IMR-90 (cell line): ENCODE results near the gene SDCCAG8. TPM values are rescaled to one million over a fixed set of nuclear protein-coding genes. Genes with fewer than 3 reads are reported as not detected.

Experiments
- ATAC-seq: fragments of 200-7000 bp; cut with Tn5 transposase; 2 replicates; pipeline ENCODE4 v1.9.1; 2020; ENCODE audit warnings: low read depth, mild to moderate bottlenecking, moderate library complexity
- BruUV-seq: library from RNA; stranded (reverse); fragments of 400-500 nt; replicated peaks from 2 replicates; lab custom pipeline; 2021; lab: Mats Ljungman, UMichigan
- CTCF ChIA-PET: fragments of 300-600 bp; formaldehyde crosslinking; extraction: SDS; loops from one replicate; lab custom pipeline; 2021; ENCODE audit warnings: antibody characterized with exemption; lab: Yijun Ruan, JAX
- POLR2A ChIA-PET: fragments of 300-600 bp; sonication (Branson Sonifier 250); formaldehyde crosslinking; loops from one replicate; lab custom pipeline; 2022; ENCODE audit warnings: antibody characterized with exemption; ENCODE audit not compliant: unreplicated experiment; lab: Charles Lee
- DNase-seq: peaks from one replicate; pipeline ENCODE4 v3.0.0; 2013
- H2AFZ ChIP-seq: replicated peaks from 2 replicates; pipeline ENCODE3; 2013; ENCODE audit warnings: low read length, mild to moderate bottlenecking; ENCODE audit not compliant: poor library complexity
- H2AK5ac ChIP-seq: 2 replicates; pipeline ENCODE4 v1.6.1; 2013; ENCODE audit warnings: low read depth, low read length, inconsistent platforms
- H2AK9ac ChIP-seq: replicated peaks from 2 replicates; pipeline ENCODE3; 2013; ENCODE audit warnings: mild to moderate bottlenecking, low read depth, low read length, moderate library complexity; ENCODE audit not compliant: poor library complexity
- H2BK120ac ChIP-seq: 2 replicates; pipeline ENCODE4 v1.6.1; 2013; ENCODE audit warnings: low read depth, low read length, inconsistent platforms
- H2BK15ac ChIP-seq: 3 replicates; pipeline ENCODE4 v1.6.1; 2013; ENCODE audit warnings: low read depth, low read length, inconsistent platforms
- H2BK20ac ChIP-seq: 2 replicates; pipeline ENCODE4 v1.6.1; 2013; ENCODE audit warnings: low read depth, mild to moderate bottlenecking, inconsistent platforms, low read length, moderate library complexity
- H2BK5ac ChIP-seq: 2 replicates; pipeline ENCODE4 v1.6.1; 2013; ENCODE audit warnings: mild to moderate bottlenecking, low read depth, low read length, inconsistent platforms; ENCODE audit not compliant: poor library complexity, severe bottlenecking
- H3K14ac ChIP-seq: replicated peaks from 2 replicates; pipeline ENCODE4 v1.6.1; 2013; ENCODE audit warnings: low read depth, low read length, inconsistent platforms
- H3K18ac ChIP-seq: 2 replicates; pipeline ENCODE4 v1.6.1; 2013; ENCODE audit warnings: low read depth, low read length, control low read depth
- H3K23ac ChIP-seq: 2 replicates; pipeline ENCODE4 v1.6.1; 2013; ENCODE audit warnings: low read depth, low read length, inconsistent platforms
- H3K27ac ChIP-seq: 2 replicates; pipeline ENCODE4 v1.5.1; 2013; ENCODE audit warnings: mild to moderate bottlenecking, control low read depth, low read length; ENCODE audit not compliant: insufficient read depth
- H3K27me3 ChIP-seq: 2 replicates; pipeline ENCODE4 v1.6.1; 2013; ENCODE audit warnings: low read length; ENCODE audit not compliant: control insufficient read depth, insufficient read depth
- H3K36me3 ChIP-seq: 2 replicates; pipeline ENCODE4 v1.6.1; 2013; ENCODE audit warnings: low read length, mixed read lengths; ENCODE audit not compliant: control insufficient read depth, insufficient read depth
- H3K4ac ChIP-seq: 2 replicates; pipeline ENCODE4 v1.6.1; 2013; ENCODE audit warnings: low read depth, low read length, inconsistent platforms
- H3K4me1 ChIP-seq: 2 replicates; pipeline ENCODE4 v1.6.1; 2013; ENCODE audit warnings: low read length, mixed read lengths; ENCODE audit not compliant: control insufficient read depth, insufficient read depth
- H3K4me2 ChIP-seq: 2 replicates; pipeline ENCODE4 v1.6.1; 2013; ENCODE audit warnings: low read depth, mild to moderate bottlenecking, control low read depth, low read length, moderate library complexity
- H3K4me3 ChIP-seq: 2 replicates; pipeline ENCODE4 v1.5.1; 2013; ENCODE audit warnings: low read depth, mild to moderate bottlenecking, control low read depth, low read length, moderate library complexity; ENCODE audit not compliant: insufficient read depth
- H3K56ac ChIP-seq: 2 replicates; pipeline ENCODE4 v1.6.1; 2013; ENCODE audit warnings: low read length, inconsistent platforms; ENCODE audit not compliant: insufficient read depth; ENCODE audit errors: extremely low read depth
- H3K79me1 ChIP-seq, 2 experiments: 2 replicates each; pipeline ENCODE4 v1.6.1; 2013; ENCODE audit warnings: low read length in 2 of 2, inconsistent platforms in 1 of 2, low read depth in 1 of 2
- H3K9ac ChIP-seq: 2 replicates; pipeline ENCODE4 v1.6.1; 2013; ENCODE audit warnings: low read depth, low read length, control low read depth
- H3K9me1 ChIP-seq: 2 replicates; pipeline ENCODE4 v1.6.1; 2013; ENCODE audit warnings: low read length, inconsistent platforms; ENCODE audit not compliant: insufficient read depth
- H3K9me3 ChIP-seq: 2 replicates; pipeline ENCODE4 v1.6.1; 2013; ENCODE audit warnings: low read length; ENCODE audit not compliant: control insufficient read depth, insufficient read depth
- H4K20me1 ChIP-seq: 2 replicates; pipeline ENCODE4 v1.6.1; 2013; ENCODE audit warnings: low read length, inconsistent platforms; ENCODE audit not compliant: insufficient read depth
- H4K5ac ChIP-seq: 2 replicates; pipeline ENCODE4 v1.6.1; 2013; ENCODE audit warnings: mild to moderate bottlenecking, low read depth, low read length, control low read depth
- H4K8ac ChIP-seq, 2 experiments: 2 replicates each; pipeline ENCODE4 v1.6.1; 2013; ENCODE audit warnings: low read depth in 2 of 2, low read length in 2 of 2, control low read depth in 1 of 2, inconsistent platforms in 1 of 2
- H4K91ac ChIP-seq: 2 replicates; pipeline ENCODE4 v1.6.1; 2013; ENCODE audit warnings: low read depth, low read length, inconsistent platforms; ENCODE audit not compliant: insufficient read depth
- CEBPB ChIP-seq: IDR thresholded peaks from 2 replicates; pipeline ENCODE4 v1.6.1; 2012; ENCODE audit warnings: low read depth, low read length, improper control_type of control experiment
- ELK1 ChIP-seq: fragments of 150-350 bp; IDR thresholded peaks from 2 replicates; pipeline ENCODE4 v1.6.1; 2016; ENCODE audit warnings: low read depth, mild to moderate bottlenecking, low read length, moderate library complexity, borderline replicate concordance
- MAFK ChIP-seq: IDR thresholded peaks from 2 replicates; pipeline ENCODE4 v1.6.1; 2012; ENCODE audit warnings: low read depth, low read length, improper control_type of control experiment
- MAZ ChIP-seq: IDR thresholded peaks from 2 replicates; pipeline ENCODE4 v1.6.1; 2012; ENCODE audit warnings: low read depth, mild to moderate bottlenecking, low read length, improper control_type of control experiment, moderate library complexity, borderline replicate concordance
- MXI1 ChIP-seq: IDR thresholded peaks from 2 replicates; pipeline ENCODE4 v1.6.1; 2012; ENCODE audit warnings: low read depth, mild to moderate bottlenecking, low read length, moderate library complexity, borderline replicate concordance
- POLR2A ChIP-seq: IDR thresholded peaks from 2 replicates; pipeline ENCODE4 v1.6.1; 2012; ENCODE audit warnings: mild to moderate bottlenecking, low read depth, low read length
- RCOR1 ChIP-seq: IDR thresholded peaks from 2 replicates; pipeline ENCODE4 v1.6.1; 2012; ENCODE audit warnings: mild to moderate bottlenecking, low read length, improper control_type of control experiment; ENCODE audit not compliant: insufficient replicate concordance
- RFX5 ChIP-seq: IDR thresholded peaks from 2 replicates; pipeline ENCODE4 v1.8.0; 2012; ENCODE audit warnings: low read depth, mild to moderate bottlenecking, low read length, moderate library complexity
- SMC3 ChIP-seq: fragments of 150-350 bp; IDR thresholded peaks from 2 replicates; pipeline ENCODE4 v1.6.1; 2016; ENCODE audit warnings: low read depth, mild to moderate bottlenecking, antibody characterized with exemption, low read length, moderate library complexity
- USF2 ChIP-seq: fragments of 150-350 bp; IDR thresholded peaks from 2 replicates; pipeline ENCODE4 v1.6.1; 2017; ENCODE audit warnings: mild to moderate bottlenecking, antibody characterized with exemption, low read length, low read depth
- WGBS, 2 experiments: methylation state at CpG; one replicate each; pipeline versions ENCODE4 v1.1.5 to v1.1.7; 2013; ENCODE audit warnings: missing lambda C conversion rate in 2 of 2; ENCODE audit not compliant: insufficient read length in 1 of 2; ENCODE audit errors: extremely low coverage in 2 of 2; 5-methylcytosine and 5-hydroxymethylcytosine counted together
- dilution Hi-C: fragments of 300-500 bp; cut with HindIII; formaldehyde crosslinking; loops from one replicate; pipeline ENCODE4 v1.14.3; 2018; ENCODE audit warnings: low sequenced_read_pairs; ENCODE audit not compliant: unreplicated experiment
- in situ Hi-C: fragments of 300-500 bp; cut with MboI; formaldehyde crosslinking; loops from 3 replicates; pipeline ENCODE4 v1.14.3; 2019; ENCODE audit warnings: low sequenced_read_pairs, inconsistent platforms, mixed read lengths
- intact Hi-C: fragments of 100-400 bp; cut with micrococcal nuclease; formaldehyde crosslinking; loops from 2 replicates; pipeline ENCODE4 v1.10.0; 2022
- polyA plus RNA-seq, 3 experiments: library from polyadenylated mRNA; depleted of rRNA; stranded (reverse); fragments of >200 nt; gene quantifications; 2 replicates each; pipeline ENCODE4 v1.2.3, GENCODE V29; 2012; ENCODE audit warnings: low replicate concordance in 1 of 3
- total RNA-seq: library from RNA; depleted of rRNA; stranded (reverse); fragments of >200 nt; gene quantifications from 2 replicates; pipeline ENCODE4 v1.2.3, GENCODE V29; 2012

SDCCAG8 gene
- total and polyA plus RNA-seq, 2 of the 4 experiments (the other 2 are of a cell fraction): 25.2 to 46.8 TPM

GRCh38 chr1:243496806-243497205, 241.0 kb downstream of the SDCCAG8 start:
- no peak overlapping the region for H2BK20ac ChIP-seq
- no peak for TF ChIP-seq MXI1
- TF ChIP-seq POLR2A: no peak
- TF ChIP-seq MAFK: no peak
- no peak for TF ChIP-seq MAZ
- no peak for TF ChIP-seq USF2
- TF ChIP-seq SMC3: no peak
- TF ChIP-seq RFX5: no peak
- TF ChIP-seq CEBPB: no peak
- TF ChIP-seq ELK1: no peak
- no peak for TF ChIP-seq RCOR1
- no peak overlapping the region for H2BK120ac ChIP-seq
- H3K4me1 ChIP-seq: peaks cover 21% of the 10 kb centered on the region
- DNase-seq (no peak), ATAC-seq (no peak)
- BruUV-seq: no TSS peak
- POLR2A ChIA-PET: no interaction called here
- no peak overlapping the region for H3K23ac ChIP-seq
- H3K36me3 ChIP-seq: peaks cover 3% of the 10 kb centered on the region; the same call in 1 of the 2 replicates
- 0 out of 2 replicates have a peak overlapping the region, but pooled peaks have one; percentile 54 for H2AK5ac ChIP-seq
- no peak overlapping the region for H3K56ac ChIP-seq
- H3K27me3 ChIP-seq: no peaks in the 10 kb centered on the region
- H4K5ac ChIP-seq: no peak overlapping the region; the same call in 1 of the 2 replicates
- H3K18ac ChIP-seq: no peak overlapping the region
- no peak overlapping the region for H2AK9ac ChIP-seq
- H3K4ac ChIP-seq: no peak overlapping the region; the same call in 1 of the 2 replicates
- H2AFZ ChIP-seq: no peak overlapping the region
- no peak overlapping the region for H4K91ac ChIP-seq
- H3K4me2 ChIP-seq: no peak overlapping the region
- 92% methylated on average over 7 of the region's 11 CpGs; no CpG with 5 or more reads in 1 of the 2 experiments for WGBS, 2 experiments
- peaks cover 3% of the 10 kb centered on the region for H3K9me1 ChIP-seq
- no peak overlapping the region for H3K9ac ChIP-seq
- in situ Hi-C loops (loop anchor here (25.0 kb wide), 1 partner anchor 790 kb away; no protein-coding TSS in a partner anchor), intact Hi-C loops (no loop called here), dilution Hi-C loops (no loop called here)
- peaks cover 3 to 9% of the 10 kb centered on the region in 2 experiments; a peak in 2 of 4 replicates for H3K79me1 ChIP-seq
- H2BK5ac ChIP-seq: no peak overlapping the region
- no peaks in the 10 kb centered on the region for H3K9me3 ChIP-seq
- CTCF ChIA-PET: no interaction called here
- no peak overlapping the region; a peak in 1 of 4 replicates for H4K8ac ChIP-seq
- no peaks in the 10 kb centered on the region for H4K20me1 ChIP-seq
- no peak overlapping the region for H2BK15ac ChIP-seq
- H3K27ac ChIP-seq: no peak overlapping the region
- no peak overlapping the region for H3K4me3 ChIP-seq
- H3K14ac ChIP-seq: no peak overlapping the region
